HG03521 (cell line): ENCODE measurements around the gene CXCL12.

Source experiments
- ATAC-seq: cut with Tn5 transposase; IDR thresholded peaks from one replicate; pipeline ENCODE4 v1.9.1; 2021; ENCODE audit warnings: mild to moderate bottlenecking, moderate library complexity; ENCODE audit not compliant: unreplicated experiment

CXCL12 gene

DNA sequence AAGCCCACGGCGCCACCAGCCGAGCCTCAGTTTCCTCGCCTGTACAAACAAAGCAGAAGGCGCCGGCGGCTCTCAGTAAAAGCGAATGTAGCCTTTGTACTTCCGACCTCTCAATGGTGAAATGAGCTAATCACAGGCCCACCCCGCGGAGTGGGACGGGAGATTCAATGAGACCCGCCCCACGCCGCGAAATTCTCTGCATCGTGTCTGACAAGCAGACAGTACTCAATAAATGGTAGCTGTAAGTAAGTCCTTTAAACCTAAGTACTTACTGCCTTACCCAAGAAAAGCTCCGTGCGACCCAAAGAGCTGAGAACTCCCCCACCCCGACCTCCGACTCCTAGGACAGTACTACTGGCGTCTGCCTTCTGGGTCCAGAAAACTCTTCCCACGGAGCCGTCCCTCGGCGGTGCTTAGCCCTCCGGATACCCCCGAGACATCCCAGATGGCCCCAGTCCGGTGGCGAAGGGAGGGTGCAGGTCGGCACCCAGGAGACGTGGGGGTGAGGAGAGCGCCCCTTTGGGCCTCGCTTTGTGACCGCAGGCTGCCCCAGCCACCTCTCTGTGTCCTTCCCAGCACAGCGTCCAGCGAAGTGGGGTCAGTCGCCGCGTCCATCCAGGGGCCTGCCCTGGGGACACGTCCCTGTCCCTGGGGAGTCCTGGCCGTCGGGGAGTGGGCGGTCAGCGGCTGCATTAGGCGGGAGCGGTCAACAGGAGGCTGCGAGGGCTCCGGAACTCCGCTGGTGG is 972 bp upstream of the CXCL12 start:
- ATAC-seq, result no peak

GRCh38 chr10:44384601-44385025 is 284 bp downstream of the CXCL12 start:
- ATAC-seq, result no peak

- no peak for ATAC-seq
These were observed 922 bp downstream of the CXCL12 start for GRCh38 chr10:44383749-44384600.

DNA sequence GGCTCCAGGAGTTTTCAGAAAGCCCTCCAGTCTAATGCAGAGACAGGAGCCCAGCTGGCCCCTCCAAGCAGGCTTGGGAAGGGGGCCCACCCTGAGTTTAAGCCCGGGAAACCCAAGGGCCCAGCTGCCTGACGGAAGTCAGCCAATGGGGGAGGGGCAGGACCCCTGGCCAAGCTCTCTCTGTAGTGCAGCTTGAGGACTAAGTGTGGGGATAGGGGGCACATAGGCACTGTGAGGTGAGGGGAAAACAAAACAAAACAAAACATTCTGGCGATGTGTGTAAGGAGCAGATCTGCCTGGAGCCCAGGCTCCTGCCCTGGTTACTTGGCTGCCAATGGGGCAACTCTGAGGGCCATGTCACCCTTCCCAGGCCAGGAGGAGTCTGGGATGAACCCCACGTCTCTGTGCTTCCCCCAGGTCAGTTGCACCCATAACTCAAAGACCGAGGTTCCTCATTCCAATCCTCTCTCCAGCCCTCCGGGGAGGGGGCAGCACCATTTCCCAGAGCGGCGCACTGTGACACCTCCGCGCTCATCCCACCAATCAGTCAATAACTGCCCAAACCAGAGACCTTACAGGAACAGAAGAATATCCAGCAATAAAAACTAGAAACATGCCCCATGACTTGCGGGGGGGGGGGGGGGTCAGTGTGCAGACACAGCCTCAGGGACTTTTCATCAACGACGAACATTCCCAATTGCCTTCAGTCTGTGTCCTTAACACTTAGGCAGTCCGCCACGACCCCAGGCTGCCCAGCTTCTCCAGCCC is 1.7 kb downstream of the CXCL12 start:
- ATAC-seq, result no peak

DNA sequence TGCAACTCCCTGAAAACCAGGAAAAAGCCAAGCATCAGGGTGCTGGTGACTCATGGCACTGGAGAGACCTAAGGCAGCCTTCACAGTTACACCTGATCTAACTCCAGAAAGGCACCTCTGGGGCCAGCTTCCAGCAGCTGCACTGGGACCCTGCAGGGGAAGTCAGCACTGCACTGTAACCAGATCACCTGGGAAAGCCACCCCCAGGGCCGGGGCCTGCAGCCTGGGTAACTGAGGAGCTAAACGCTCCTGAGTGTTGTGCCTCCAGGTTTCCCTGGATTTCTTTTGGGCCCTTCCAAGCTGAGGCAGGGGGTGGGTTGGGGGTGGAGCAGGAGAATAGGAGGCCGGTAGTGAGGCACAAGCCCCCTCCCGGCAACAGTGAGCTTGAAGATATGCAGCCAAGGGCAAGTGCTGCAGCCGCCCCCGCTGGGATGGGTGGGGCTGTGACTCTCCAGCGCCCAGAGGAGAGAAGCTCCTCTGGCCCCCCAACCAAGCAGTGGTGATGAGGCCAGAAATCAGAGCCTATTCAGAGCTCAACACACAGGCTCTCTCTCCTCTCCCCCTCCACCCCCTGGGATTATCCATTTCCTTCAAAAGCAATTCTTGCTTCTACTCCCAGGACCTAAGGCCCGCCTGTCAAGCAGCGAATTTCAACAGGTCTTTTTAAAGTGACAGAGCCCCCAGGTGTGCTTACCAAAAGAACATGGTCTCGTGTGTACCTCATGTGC is 2.6 kb downstream of the CXCL12 start:
- ATAC-seq, result no peak

DNA sequence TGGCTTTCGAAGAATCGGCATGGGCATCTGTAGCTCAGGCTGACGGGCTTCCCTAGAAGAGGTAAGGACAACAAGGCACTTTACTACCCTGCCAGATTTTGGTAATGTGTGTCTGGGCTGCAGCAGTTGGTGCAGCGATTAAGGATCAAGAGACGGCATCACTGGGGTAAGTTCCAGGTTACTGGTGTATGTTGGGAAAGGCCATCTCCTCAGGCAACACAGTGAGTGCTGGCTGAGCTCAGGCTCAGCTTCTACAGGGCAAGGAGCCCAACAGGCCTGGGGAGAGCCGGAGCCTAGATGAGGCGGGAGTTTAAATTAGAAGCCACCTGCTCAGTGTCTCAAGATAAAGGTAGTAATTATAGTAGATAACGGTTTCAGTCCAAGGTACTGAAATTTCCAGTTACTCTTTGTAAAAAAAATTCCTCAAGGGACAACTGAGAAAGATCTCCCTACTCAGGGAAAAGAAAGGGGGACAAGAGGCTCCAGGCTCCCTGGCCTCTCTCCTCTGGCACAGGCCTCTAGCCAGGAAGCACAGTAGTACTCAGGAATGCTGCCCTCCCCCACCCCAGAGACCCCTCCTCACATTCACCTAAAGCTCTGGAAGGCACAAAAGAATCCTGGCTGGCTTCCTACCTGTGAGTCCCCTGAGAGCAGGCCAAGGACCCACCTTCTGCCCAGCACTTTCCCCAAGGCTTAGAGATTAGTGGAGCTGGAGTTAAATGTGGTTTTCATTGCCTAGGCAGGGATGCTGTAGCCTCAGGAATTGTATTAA is 3.9 kb downstream of the CXCL12 start:
- no peak for ATAC-seq

DNA sequence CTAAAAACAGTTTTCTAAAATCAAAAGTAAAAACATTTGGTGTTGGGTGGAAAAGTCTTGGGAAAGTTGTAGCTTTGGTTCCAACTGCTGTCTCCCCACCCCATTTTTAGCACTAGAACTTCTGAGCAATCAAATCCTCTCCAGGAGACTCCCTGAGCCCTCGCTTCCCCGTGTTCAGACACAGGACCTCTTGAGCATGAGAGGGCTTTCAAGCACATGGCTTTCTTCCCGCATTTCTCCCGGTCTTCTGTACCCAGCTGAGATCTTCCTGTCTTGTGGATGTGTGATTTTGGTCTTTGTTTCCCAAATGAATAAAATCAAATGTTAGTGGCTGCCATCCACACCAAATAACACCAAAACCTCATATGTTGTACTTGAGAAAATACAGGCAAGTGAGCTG is 5.0 kb downstream of the CXCL12 start:
- ATAC-seq, result no peak

GRCh38 chr10:44378626-44379025 is 6.3 kb downstream of the CXCL12 start:
- ATAC-seq, result no peak

DNA sequence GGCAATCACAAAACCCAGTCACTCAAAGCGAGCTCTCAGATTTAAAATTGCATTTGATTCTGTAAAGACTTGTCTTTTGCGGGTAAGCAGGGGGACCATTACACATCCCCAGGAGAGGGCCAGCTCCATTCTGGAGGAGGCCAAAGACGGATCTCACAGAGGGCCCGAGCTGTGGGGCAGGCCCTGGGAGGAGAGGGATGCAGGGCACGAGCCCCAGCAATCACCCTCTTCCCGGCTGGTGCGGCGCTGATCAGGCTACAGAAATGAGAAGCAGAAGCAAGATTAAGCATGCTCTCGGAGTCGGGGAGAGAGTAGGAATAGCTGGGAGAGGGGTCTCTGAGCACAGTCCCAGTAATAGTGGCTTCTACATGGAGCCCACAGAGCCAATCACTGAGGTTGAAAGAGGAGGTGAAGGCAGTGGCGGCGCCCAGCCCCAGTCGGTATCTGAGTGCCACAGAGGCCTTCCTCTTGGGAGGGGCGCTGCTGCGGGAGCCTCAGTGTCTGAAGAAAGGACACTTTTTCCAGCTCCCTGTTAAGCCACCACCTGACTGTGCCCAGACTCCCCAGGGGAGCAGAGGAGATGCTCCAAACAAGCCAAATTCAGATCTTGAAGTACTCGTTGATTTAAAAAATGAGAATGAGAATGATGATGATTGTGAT is 7.1 kb downstream of the CXCL12 start:
- ATAC-seq, result no peak

- no peak for ATAC-seq
These were observed 8.3 kb downstream of the CXCL12 start for GRCh38 chr10:44376472-44377099.

- ATAC-seq, result no peak
These were observed 10.7 kb downstream of the CXCL12 start for GRCh38 chr10:44374155-44374554.

DNA sequence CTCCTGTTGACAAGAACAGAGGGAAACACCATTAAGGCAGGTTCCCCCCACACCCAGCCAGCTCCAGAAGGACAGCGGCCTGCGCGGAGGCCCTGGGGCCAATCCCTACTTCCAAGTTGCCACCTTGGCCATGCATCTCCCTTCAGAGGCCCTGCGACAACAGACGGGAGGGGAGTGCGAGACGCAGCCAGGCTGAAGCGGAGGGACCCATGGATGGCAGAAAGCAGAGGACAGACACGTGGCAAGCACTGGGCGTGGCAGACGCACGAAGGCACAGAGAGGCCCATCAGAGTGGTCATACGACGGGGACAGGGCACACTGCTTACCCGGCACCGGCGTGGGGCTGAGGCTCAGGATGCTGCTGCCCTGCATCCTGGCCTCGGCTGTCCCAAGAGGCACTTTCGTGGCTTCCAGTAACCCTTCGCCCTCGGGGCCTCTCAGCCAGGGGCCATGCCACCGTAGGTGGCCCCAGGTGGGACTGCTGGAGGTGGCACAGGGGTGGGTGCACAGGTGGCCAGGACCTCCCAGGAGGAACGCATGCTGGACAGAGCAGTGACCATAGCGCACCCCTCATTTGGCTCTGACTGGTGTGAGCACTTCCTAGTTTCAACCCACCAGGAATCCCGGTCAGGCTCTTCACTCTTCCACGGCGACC is 11.4 kb downstream of the CXCL12 start:
- no peak for ATAC-seq

DNA sequence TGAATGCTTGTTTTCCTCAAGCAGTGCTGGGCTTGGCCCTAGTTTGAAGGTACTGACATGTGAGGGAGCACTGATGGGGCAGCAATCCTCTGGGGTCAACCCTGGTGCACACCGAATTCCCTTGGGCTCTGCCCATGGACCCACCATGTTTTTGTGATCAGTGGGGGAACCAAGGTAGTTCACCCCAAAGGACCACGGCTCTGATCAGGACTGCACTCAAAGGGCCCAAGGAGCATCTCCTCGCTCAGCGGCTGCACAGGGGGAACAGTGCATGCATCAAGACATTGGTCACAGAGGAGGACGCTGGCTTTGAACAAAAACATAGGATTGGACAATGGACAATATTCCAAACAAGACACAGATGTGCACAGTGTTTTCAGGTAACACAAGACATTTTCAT is 12.7 kb downstream of the CXCL12 start:
- no peak for ATAC-seq

DNA sequence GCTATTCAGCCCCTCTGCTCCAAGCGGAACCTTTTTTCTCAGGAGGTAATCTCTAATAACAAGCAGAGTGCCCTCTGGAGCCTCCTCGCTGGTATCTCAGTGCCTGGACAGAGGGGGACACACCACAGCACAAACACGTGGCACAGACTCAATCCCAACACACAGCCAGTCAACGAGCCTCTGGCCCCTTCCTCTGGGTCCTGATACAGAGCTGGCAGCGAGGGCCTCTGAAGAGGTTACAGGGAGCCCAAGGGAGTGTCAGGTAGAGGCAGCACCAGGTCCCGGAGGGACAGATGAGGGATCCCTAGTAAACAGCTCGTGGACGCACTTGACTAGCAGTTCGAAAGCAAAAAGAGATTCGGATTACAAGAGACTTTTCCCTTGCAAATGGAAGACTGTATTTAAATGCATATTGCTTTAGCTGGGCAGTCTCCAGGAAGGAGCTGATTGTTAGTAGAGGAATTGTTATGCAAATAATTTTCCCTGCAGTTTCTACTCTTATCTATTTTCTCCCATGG is 14.1 kb downstream of the CXCL12 start:
- ATAC-seq, result no peak

- no peak for ATAC-seq
These were observed 15.0 kb downstream of the CXCL12 start for GRCh38 chr10:44369854-44370253.

DNA sequence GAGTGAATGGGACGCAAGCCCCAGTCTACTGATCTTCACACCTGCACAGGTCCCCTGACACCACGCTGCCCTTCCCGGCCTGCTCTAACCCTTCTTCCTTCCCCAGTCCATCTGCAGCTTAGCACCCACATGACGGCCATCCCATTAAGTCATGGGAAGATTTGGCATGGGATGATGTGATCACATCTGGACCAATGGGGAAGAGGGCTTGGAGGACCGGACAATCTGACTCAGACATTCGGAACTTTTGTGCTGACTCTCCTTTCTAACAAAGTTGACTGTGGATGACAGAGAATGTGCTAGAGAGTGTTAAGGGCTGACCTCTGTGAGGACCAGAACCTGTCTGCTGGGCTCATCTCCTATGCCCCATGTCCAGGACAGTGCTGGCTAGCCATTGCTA is 15.6 kb downstream of the CXCL12 start:
- no peak for ATAC-seq

DNA sequence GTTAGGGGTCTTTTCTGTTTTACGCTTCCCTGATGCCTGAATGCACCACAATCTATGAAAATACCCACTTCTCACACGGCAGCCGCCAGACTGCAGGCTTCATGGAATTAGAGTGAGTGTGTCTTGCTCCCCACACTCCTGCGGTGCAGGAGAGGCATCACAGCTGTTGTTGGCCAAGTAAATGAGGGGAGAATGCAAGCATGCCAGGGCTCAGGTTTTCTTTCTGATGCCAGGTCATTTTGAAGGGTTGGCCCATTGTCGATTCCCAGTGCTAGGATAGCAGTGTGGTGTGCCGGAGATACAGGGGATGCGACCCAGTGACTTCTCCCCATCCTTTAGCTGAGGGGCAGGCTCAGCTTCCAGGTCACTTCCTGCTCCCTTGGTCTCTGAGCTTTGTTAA is 16.3 kb downstream of the CXCL12 start:
- no peak for ATAC-seq

DNA sequence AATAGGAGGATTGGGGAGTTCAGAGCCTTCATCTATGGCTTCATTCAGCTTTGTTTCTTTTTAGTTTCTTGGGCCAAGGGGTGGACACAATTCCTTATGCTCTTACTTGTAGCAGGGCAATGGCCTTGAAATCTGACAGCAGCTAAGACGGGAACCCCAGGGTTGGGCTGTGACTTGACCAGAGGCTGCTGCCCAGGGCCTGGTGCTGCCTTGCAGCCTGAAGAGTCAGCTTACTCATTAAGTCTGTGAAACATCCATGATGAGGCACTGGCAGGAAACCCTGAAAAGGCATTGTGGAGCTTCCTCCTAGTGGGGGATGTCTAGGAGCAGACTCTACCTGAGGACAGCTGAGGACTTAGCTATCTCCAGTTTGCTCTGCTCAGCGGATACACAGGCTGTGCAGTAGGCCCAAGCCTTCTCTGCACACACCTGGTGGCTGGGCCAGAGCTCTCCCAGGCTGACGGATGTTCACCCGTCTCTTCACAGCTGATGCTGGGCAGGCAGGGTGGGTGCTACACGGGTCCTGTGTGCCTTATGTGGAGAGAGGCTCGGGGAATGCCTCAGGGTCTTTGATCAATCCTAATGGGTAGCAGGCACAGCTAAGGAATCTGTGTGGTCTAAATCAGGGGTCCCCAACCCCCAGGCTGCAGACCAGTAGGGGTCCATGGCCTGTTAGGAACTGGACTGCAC is 17.8 kb downstream of the CXCL12 start:
- no peak for ATAC-seq
